ENCODE data around the gene UBXN6.

Gene UBXN6

DNA sequence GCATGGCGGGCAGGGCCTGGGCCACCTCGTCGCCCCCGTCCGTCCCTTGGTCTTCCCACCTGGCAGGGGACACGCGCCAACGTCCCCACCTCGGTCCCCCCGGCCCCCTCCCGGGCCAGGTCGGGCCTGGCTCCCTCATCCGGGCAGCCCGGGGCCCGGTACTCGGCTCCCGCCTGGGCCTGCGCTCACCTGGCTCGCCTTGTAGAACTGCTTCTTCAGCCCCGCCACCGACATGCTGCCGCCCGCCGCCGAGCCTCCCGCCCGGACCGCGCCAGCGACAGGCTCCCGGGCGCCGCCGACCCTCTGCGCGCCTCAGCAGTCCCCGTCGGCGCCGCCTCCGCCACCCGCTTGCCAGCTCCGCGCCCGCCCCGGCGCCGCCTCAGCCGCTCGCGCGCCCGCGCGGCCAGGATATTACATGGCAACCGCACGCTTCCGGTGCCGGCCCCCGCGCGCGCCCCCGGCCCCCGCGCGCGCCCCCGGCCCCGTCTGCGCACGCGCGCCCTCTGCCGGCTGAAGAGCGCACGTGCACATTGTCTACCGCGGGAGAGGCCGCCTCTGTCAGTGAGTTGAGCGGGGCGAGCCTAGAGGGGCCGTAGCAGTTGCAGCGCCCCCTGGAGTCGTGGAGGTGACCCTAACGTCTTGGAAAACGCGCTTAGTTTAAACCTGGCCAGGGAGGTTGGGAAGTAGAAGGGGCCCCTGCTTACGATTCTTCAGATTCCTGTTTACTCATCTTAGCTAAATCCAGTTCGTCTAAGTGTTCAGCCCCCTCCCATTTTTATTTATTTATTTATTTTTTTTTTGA, 57.3 kb downstream of the UBXN6 start, which contains the start of gene SH3GL1:
TSS of gene SH3GL1 (minus strand) at position 413 of the 802 bp plus-strand sequence. CDS start at position 234, 179 bp downstream.
- H3K36me3 ChIP-seq (ENCODE audit: control insufficient read depth, insufficient read depth, low read length): peaks cover 2% of the 10 kb centered on the region
- peaks cover 11% of the 10 kb centered on the region for H3K4me1 ChIP-seq (ENCODE audit: control insufficient read depth, insufficient read depth, low read length)
- peak within 1 kb of the TSS; percentile 93 for H3K4me3 ChIP-seq (ENCODE audit: low read length)
- H3K27ac ChIP-seq (ENCODE audit: low read depth, low read length): peak within 1 kb of the TSS; percentile 78
- no peaks in the 10 kb centered on the region for H3K27me3 ChIP-seq (ENCODE audit: control insufficient read depth, insufficient read depth, low read length)
- H3K9ac ChIP-seq (ENCODE audit: low read length): peak within 1 kb of the TSS; percentile 50

DNA sequence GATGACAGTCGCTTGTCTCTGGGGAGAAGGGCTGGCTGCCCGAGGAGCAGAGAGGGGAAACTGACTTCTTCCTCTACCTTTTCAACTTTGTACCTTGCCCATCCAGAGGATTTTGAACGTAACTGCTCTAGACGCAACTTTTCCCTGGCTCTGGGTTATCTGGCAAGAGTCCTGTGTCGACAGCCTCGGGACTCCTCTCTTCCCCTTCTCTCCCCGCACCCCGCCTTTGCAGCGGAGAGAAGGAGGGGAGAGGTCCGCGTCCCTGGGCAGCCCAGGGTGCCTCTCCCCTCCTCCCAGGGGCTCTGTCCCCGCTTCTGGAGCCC, 57.8 kb downstream of the UBXN6 start:
- H3K27me3 ChIP-seq (ENCODE audit: control insufficient read depth, insufficient read depth, low read length): no peaks in the 10 kb centered on the region
- H3K27ac ChIP-seq (ENCODE audit: low read depth, low read length): peak overlapping the region; percentile 78
- peak overlapping the region; percentile 93 for H3K4me3 ChIP-seq (ENCODE audit: low read length)
- peak overlapping the region; percentile 50 for H3K9ac ChIP-seq (ENCODE audit: low read length)
- H3K4me1 ChIP-seq (ENCODE audit: control insufficient read depth, insufficient read depth, low read length): peaks cover 11% of the 10 kb centered on the region
- peaks cover 6% of the 10 kb centered on the region for H3K36me3 ChIP-seq (ENCODE audit: control insufficient read depth, insufficient read depth, low read length)

DNA sequence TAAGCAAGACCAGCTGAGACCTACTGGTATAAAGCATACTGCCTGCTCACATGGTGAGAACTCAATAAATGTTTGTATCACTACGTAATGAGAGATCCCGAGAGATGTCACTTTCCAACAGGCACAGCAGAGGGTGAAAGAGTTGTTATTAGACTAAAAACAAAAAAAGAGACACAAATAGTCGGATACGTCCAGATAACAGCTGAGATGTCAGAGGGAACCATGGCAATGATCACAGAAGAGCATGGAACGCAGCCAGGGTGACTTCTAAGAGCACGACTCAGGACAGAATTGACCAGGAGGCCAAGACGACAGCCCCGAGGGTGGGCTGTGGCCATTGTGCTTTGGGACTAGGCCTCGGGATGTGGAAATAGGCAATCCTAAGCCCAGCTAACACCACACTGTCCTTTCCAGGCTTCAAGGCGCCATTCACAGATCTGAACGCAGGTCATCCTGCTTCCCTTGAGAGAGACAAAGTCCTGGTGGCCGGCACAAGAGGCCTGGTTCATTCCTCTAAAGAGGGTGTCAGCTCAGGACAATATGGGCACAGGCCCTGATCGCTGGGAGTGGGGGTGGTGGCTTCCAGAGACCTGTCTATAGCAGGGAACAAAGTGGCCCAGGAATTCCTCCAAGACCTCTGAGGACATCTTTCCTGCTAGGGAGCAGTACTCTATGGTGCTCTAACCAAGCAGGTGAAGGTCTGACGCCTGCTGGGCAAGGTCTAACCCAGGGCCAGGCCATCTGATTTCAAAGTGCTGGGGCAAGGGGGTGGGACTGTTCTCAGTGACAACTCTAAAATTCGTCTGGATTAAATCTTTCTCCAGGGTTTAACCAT, 60.4 kb downstream of the UBXN6 start:
- Histone ChIP-seq H3K9ac (ENCODE audit: low read length) (no peak overlapping the region), H3K36me3 (ENCODE audit: control insufficient read depth, insufficient read depth, low read length) (peaks cover 9% of the 10 kb centered on the region), H3K4me1 (ENCODE audit: control insufficient read depth, insufficient read depth, low read length) (peaks cover 11% of the 10 kb centered on the region), H3K27me3 (ENCODE audit: control insufficient read depth, insufficient read depth, low read length) (no peaks in the 10 kb centered on the region), H3K27ac (ENCODE audit: low read depth, low read length) (no peak overlapping the region), H3K4me3 (ENCODE audit: low read length) (no peak overlapping the region)

Data from rectal smooth muscle tissue (tissue), 1 donor.